K562 (cell line): ENCODE data around the gene GPR78. TPM values are rescaled to one million over a fixed set of nuclear protein-coding genes. Genes with fewer than 3 reads are reported as not detected.

Source experiments
- AFF1 ChIP-seq, 2 experiments: fragments of 450-650 bp; IDR thresholded peaks; 2 replicates each; pipeline ENCODE4 v1.6.1; 2018; ENCODE audit warnings: mild to moderate bottlenecking in 2 of 2, low read depth in 1 of 2; ENCODE audit not compliant: partially characterized antibody in 2 of 2
- ARID1B ChIP-seq: fragments of 450-650 bp; IDR thresholded peaks from 2 replicates; pipeline ENCODE4 v1.6.1; 2016; ENCODE audit warnings: antibody characterized with exemption, mild to moderate bottlenecking, inconsistent platforms
- CHCHD3 ChIP-seq: fragments of 250-450 bp; sonication (Bioruptor Pico); IDR thresholded peaks from 2 replicates; pipeline ENCODE4 v2.1.2; 2022; ENCODE audit warnings: mild to moderate bottlenecking
- HINFP ChIP-seq: fragments of 450-650 bp; conservative IDR thresholded peaks from 2 replicates; pipeline ENCODE4 v1.6.1; 2016; ENCODE audit warnings: missing genetic modification characterization, low read depth, mild to moderate bottlenecking, control low read depth, missing compliant biosample characterization
- HMGXB4 ChIP-seq: sonication (generic); formaldehyde crosslinking; IDR thresholded peaks from 2 replicates; pipeline ENCODE4 v1.8.1; 2023; ENCODE audit warnings: mild to moderate bottlenecking, missing genetic modification reagents
- MNT ChIP-seq, 2 experiments: fragments of 450-650 bp; conservative IDR thresholded peaks; 2 replicates each; pipeline ENCODE4 v1.6.1; 2017; ENCODE audit warnings: mild to moderate bottlenecking in 2 of 2, moderate library complexity in 2 of 2
- PREB ChIP-seq: sonication (generic); formaldehyde crosslinking; IDR thresholded peaks from 2 replicates; pipeline ENCODE4 v1.8.1; 2023; ENCODE audit warnings: mild to moderate bottlenecking, missing genetic modification reagents
- RB1 ChIP-seq: fragments of 450-650 bp; IDR thresholded peaks from 2 replicates; pipeline ENCODE4 v1.6.1; 2017; ENCODE audit warnings: low read depth, mild to moderate bottlenecking
- RFX5 ChIP-seq: IDR thresholded peaks from 2 replicates; pipeline ENCODE4 v1.6.1; 2011; ENCODE audit warnings: low read depth, mild to moderate bottlenecking, improper control_type of control experiment, low read length
- TFAP4 ChIP-seq: sonication (generic); formaldehyde crosslinking; IDR thresholded peaks from 2 replicates; pipeline ENCODE4 v1.8.0; 2022; ENCODE audit warnings: missing genetic modification reagents, mild to moderate bottlenecking, moderate library complexity, borderline replicate concordance
- ZBTB33 ChIP-seq: sonication (generic); formaldehyde crosslinking; IDR thresholded peaks from 2 replicates; pipeline ENCODE4 v1.8.1; 2023; ENCODE audit warnings: mild to moderate bottlenecking, missing genetic modification reagents
- ZNF431 ChIP-seq: sonication (generic); formaldehyde crosslinking; IDR thresholded peaks from 2 replicates; pipeline ENCODE4 v1.8.0; 2022; ENCODE audit warnings: mild to moderate bottlenecking, missing genetic modification reagents
- polyA plus RNA-seq, 8 experiments: library from polyadenylated mRNA; depleted of rRNA in 4 of 8; stranded (reverse) in 5 of 8; unstranded in 3 of 8; fragments of >200 nt; fragmentation: Nextera tagmentation in 2 of 8; fragmentation: Illumina TruSeq in 1 of 8; extraction: Ambion mirVana in 2 of 8; extraction: Trizol in 1 of 8; gene quantifications; 2 replicates each; pipeline versions ENCODE4 v1.2.1 to v1.2.3, GENCODE V29; 2011 to 2014; ENCODE audit warnings: inconsistent platforms in 1 of 8, missing spikeins in 1 of 8
- total RNA-seq, 7 experiments: library from RNA; depleted of rRNA in 6 of 7; stranded (reverse); fragments of >200 nt in 6 of 7; fragmentation: Illumina TruSeq in 2 of 7; extraction: Trizol in 2 of 7; gene quantifications; 2 replicates each; pipeline versions ENCODE4 v1.2.1 to v1.2.3, GENCODE V29; 2011 to 2021; ENCODE audit warnings: low replicate concordance in 1 of 7

The GPR78 gene
- total and polyA plus RNA-seq, 9 of the 15 experiments (the other 6 are each of a cell fraction or from before 2014, with no cell fraction given): 0.04 to 0.13 (median 0.07) TPM; not detected in 4

GRCh38 chr4:8580321-8581093 lies at the start of gene GPR78 (continued):
- peak in 1 of 2 experiments; percentile 72 for TF ChIP-seq AFF1 (IDR thresholded peaks at IDR 0.05; ENCODE audit: low read depth in 1 of 2, partially characterized antibody in 2 of 2)
- no peak for TF ChIP-seq RFX5
- TF ChIP-seq CHCHD3 (CRISPR knock-in tag): no peak
- TF ChIP-seq HINFP (tag): no peak
- TF ChIP-seq ARID1B: no peak
- peak; percentile 31; the same call in 1 of the 2 replicates for TF ChIP-seq RB1
- TF ChIP-seq PREB (CRISPR knock-in tag): no peak
- peak; percentile 74 for TF ChIP-seq TFAP4
- no peak; a peak in 1 of 4 replicates for TF ChIP-seq MNT (conservative IDR thresholded peaks at IDR 0.05)
- peak; percentile 88 for TF ChIP-seq ZBTB33 (CRISPR knock-in tag)
- TF ChIP-seq ZNF431 (CRISPR knock-in tag): no peak
- TF ChIP-seq HMGXB4 (CRISPR knock-in tag): no peak
